NCI-H82 (cell line): Measurements from ENCODE around the gene GDPD3.

Experiments
- DNase-seq: peaks from one replicate; lab custom pipeline; 2025; lab: John Stamatoyannopoulos, UW

The GDPD3 gene

DNA sequence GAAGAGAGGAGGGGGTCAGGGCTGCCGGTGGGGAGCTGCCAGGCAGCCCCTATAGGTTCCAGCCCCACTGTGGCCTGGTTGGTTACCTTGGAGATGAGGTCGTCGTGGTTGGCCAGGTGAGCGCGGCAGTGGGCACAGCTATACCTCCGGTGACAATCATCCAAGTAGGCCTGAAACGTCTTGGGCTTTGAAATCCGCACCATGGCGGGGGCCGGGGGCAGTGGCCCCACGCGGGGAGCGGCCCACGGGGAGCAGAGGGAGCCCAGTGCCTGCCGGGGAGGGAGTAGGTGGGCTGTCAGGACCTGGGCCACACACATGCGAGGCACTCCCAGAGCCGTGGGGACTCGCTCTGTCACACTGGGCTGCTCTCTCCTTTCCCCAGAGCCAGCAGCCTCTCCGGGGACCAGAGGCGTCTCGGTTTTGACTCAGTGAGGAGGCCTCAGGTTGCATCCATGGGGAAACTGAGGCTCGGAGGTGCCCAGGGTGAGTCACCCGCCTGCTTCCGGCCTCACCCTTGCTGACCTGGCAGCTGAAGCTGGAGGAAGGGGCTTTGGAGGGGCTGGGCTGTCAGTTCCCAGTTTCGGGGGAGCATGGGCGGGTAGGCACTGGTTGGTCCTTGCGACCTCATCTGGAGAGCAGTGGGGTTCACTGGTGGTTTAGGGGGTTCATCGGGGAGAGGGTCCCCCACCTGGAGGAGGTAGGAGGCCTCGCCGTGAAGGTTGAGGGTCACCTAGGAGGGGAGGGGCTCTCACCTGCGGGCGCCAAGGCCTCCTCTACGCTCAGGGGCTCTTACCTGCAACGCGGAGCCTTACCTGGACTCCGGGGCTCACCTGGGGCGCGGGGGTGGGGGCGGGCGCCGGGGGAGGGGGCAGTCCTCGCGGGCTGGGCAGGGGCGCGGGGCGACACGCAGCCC lies 17.9 kb downstream of the GDPD3 start:
- DNase-seq, result peak; percentile 29

- DNase-seq, result no peak
These were observed 18.7 kb downstream of the GDPD3 start for GRCh38 chr16:30094541-30095165.

DNA sequence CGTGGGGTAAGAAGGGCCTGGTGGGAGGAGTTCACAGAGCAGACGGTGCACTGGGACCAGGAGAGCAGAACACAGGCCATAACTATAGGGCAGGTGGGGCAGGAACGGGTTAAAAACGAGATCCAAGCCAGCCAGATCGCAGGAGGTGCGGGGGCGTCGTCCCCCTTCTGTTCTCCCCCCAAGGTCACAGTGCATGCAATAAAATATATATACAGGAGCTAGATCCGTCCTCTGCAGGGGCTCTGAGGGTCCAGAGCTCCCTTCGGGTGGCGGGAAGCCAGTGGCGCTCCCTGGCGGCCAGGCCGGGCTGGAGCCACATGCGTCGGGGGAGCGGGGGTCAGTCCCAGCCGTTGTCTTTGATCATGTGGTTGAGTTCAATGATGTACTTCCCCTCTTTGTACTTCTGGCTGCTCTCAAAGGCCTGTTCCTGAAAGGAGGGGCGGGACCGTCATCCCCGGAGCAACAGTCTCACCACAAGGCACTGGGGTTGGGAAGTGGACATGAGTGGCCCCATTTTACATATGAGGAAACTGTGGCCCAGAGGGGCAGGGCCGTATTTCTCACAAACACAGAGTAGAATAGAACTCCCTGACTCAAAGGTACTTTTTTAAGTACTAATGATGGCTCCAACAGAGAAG lies 20.8 kb downstream of the GDPD3 start:
- DNase-seq, result peak; percentile 87

DNA sequence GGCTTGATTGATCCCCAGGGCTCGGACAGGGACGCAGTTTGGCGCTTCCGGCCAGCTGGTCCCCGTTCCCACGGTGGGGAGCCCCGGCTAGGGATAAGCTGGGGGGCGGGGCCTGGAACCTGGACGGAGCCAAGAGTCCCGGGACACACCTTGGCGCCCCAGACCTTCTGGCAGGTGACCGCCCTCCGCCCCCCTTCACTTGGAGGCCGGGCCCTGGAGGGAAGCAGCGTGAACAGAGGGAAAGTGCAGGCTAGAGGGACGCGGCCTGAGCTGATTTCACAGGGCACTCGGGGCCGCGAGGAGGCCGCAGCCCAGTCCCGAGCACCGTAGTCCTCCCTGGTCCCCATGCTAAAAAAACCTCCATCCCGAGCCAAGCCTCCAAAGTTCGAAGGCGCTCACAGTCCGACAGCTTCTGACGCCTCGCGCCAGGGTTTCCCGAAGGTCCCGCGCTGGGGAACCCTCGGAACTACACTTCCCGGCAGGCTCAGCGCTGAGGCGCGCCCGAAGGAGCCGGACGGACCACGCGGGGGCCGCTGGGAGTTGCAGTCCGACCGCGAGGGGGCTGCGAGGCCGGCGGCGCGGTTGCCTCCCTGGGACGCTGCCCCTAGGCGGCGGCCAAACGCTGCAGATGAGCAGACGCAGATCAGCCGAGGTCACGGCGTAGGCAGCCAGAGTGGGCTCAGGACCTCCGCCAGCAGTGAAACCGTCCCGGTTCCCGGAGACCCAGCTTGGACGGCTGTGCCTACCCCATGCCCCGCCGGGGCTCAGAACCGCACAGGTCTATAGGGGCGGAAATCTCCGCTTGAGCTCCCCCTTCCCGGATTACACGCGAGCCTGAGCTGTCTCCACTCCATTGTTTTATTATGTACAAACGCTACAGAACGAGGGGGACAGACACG lies 21.6 kb downstream of the GDPD3 start, which contains the start of gene TBX6:
TBX6 (minus strand) TSS at position 451 of the 899 bp plus-strand sequence. CDS start 731 bp downstream, outside the sequence.
- peak; percentile 95 for DNase-seq

DNA sequence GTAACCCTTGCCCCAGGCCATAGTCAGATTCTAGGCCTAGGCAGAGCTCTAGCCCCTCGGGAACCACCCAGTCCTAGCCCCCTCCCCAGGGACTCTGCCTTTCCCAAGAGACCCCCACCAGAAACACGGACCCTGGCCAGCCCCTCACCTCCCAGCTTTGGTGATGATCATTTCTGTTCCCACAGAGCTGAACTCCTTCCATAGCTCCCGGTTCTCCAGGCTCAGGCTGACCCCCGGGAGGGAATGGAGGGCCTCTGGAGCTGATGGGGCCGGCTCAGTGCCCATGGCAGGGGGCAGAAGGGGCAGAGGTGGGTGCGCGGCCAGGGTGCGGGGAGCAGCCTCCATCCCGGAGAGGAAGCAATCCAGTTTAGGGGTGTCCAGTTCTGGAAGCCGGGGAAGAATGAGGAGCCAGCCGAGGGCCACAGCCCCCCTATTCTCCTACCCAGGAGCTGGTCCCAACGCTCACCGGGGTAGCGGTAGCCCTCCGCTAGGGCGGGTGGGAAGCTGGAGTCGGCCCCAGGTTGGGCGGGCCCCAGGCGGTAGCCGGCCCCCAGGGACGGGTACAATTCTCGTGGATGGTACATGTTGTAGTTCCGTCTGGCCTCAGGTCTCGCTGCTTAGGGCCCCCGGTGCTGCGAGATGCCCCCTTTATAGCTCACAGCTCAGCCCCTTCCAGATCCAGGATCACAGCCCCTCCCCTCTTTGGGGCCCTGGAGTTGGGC lies 22.6 kb downstream of the GDPD3 start:
- DNase-seq, result no peak

GRCh38 chr16:30088832-30089624 lies 24.3 kb downstream of the GDPD3 start:
- DNase-seq, result no peak

GRCh38 chr16:30088237-30088831 lies 25.0 kb downstream of the GDPD3 start:
- no peak for DNase-seq

DNA sequence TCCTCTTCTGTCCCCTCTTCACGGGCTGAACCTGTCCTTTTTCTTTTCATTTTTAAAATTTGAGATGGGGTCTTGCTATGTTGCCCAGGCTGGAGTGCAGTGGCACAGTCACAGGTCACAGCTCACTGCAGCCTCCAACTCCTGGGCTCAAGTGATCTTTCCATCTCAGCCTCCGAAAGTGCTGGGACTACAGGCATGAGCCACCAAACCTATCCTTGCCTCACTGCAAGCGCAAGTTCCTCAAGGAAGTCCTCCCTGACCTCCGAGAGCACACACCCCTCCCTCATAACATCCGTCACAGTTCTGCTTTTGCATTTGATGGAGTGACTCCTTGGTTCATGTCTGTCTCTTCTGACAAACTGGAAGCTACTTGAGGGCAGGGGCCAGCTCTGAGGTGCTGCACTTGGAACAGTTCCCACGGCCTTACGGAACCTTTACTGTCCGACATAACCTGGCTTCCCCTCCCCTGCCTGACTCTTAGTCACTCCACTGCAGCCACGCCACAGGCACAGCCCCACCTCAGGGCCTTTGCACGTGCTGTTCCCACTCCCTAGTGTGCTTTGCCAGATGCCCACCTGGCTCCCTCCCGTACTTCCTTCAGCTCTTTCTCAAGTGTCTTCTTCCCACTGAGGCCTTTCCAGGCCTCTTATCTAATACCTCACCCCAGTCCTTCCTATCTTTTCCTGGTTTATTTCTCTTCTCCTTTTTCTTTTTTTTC lies 26.0 kb downstream of the GDPD3 start:
- no peak for DNase-seq

GRCh38 chr16:30086291-30087140 lies 26.8 kb downstream of the GDPD3 start:
- no peak for DNase-seq

DNA sequence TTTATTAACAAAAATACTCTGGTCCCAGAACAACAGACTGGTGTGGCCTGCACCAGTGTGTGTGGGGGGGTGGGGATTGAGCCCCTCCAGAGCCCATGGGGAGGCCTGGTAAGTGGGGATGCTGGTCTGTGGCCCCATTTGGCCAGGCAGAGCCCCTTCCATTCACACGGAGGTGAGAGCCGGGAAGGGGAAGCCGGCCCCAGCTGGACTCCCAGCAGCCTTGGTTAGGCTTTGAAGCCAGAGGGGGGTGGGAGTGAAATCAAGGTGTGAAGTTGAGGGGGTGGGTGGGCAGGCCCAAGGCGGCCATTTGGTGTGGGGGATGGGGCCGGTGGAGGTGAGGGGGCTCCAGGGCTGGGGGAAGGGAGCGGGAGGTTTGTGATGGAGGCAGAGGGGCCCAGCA lies 27.5 kb downstream of the GDPD3 start:
- no peak for DNase-seq

GRCh38 chr16:30085247-30085646 lies 28.1 kb downstream of the GDPD3 start:
- DNase-seq, result no peak

DNA sequence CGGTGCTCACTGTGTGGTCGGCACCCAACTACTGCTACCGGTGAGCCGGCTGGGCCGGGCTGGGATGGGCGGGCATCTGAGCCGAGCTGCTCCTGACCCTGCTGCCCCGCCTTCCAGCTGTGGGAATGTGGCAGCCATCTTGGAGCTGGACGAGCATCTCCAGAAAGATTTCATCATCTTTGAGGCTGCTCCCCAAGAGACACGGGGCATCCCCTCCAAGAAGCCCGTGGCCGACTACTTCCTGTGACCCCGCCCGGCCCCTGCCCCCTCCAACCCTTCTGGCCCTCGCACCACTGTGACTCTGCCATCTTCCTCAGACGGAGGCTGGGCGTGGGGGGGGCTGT lies 28.5 kb downstream of the GDPD3 start:
- no peak for DNase-seq

DNA sequence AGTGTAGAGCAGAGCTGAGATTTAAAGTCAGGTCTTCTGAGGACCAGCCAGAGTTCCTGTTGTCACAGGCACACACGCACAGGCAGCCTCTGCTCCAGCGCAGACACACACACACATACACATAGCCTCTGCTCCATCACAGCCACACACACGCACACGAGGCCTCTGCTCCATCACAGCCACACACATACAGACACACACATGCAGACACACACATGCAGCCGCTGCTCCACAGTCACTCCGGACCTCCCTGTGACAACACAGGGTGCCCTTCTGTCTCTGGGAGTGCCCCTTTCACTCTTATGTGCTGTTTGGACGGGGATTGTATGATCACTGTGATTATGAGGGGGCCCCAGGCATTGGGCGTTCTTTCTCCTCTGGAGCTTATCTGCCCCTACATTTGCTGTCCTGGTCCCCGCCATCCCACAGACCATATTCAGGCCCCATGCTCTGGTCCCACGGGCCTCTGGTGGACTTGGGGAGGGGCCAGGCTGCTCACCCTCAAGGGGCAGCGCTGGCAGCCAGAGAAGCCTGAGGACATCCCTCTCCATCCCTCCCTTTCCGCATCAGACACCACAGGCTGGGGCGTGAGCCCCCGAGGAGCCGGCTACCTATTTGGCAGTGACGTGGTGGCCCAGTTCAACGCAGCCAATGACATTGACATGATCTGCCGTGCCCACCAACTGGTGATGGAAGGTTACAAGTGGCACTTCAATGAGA lies 29.1 kb downstream of the GDPD3 start:
- DNase-seq, result no peak

DNA sequence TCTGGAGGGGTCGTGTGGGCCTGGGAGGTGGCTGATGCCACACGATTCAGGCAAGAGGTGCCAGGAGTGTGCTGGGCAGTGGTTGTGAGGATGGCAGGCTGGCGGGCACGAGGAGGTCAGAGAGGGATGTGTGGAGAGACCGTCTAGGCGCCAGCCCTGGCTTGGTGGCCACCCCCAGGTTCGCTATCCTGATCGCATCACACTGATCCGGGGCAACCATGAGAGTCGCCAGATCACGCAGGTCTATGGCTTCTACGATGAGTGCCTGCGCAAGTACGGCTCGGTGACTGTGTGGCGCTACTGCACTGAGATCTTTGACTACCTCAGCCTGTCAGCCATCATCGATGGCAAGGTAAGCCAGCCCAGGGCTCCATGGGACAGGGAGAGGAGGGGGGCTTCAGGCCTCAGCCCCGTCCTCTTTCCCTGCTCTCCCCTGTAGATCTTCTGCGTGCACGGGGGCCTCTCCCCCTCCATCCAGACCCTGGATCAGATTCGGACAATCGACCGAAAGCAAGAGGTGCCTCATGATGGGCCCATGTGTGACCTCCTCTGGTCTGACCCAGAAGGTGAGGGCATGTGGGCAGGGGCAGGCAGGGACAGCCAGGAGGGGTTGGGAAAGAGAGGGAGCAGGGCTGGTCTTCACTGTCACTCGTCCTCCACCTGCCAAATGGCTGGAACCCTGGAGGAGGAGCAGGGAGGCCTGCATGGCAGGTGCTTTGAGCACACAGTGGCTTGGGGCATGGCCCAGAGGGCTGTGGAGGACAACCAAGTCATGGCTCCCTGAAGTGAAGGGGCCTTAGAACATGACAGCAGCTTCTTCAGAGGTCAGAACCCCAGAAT lies 29.9 kb downstream of the GDPD3 start:
- DNase-seq, result no peak

GRCh38 chr16:30082545-30083090 lies 30.7 kb downstream of the GDPD3 start:
- no peak for DNase-seq

DNA sequence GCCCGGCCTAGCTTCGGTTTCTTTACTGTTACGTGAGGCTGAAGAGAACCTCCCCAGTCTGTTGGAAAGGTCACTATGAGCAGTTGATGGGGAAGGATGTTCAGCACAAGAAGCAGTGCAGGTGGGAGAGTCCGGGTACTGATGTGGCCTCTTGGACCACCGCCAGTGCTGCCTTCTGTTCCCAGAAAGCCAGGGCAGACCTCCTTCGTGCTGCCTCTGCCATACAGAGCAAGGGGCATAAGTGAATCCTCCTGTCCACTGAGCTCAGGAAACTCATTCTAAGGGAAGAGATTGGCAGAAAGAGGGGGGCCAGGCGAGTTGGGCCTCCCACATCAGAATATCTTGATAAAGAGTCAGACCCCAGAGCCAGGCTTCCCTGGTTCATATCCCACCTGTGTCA lies 33.9 kb downstream of the GDPD3 start:
- DNase-seq, result no peak
